HG03039 (cell line): ENCODE measurements around the gene TALDO1.

Experiments
- ATAC-seq: cut with Tn5 transposase; IDR thresholded peaks from one replicate; pipeline ENCODE4 v1.9.1; 2021; ENCODE audit warnings: mild to moderate bottlenecking, moderate library complexity; ENCODE audit not compliant: unreplicated experiment

TALDO1 gene

DNA sequence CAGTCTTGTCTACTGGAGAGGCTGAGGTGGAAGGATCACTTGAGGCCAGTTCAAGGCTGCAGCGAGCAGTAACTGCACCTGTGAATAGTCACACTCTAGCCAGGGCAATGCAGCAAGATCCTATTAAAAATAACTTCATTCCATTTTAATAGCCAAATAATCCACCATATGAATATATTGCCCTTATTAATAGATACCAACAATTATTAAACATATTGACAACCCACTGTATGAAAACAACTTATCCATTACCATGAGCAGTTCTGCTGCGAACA, 19.6 kb downstream of the TALDO1 start:
- ATAC-seq = no peak

DNA sequence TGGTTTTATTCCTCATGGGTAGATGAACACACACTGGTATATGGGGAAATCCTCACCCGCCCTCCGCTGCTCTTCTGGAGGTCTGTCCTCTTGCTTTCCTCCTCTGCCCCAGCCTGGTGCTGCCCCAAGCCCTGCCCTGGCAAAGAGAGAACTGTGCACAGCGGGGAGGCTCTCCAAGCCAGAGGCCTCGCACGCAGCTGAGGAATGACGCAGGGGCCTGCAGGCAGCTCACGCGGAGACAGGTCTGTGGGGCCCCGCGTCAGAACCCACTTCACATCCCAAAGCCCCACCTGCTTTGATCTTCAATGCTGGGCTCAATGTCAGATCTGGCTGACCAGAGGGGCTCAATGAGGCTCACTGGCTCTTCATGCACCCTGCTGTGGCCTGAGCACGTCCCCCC, 20.0 kb downstream of the TALDO1 start:
- ATAC-seq = no peak

DNA sequence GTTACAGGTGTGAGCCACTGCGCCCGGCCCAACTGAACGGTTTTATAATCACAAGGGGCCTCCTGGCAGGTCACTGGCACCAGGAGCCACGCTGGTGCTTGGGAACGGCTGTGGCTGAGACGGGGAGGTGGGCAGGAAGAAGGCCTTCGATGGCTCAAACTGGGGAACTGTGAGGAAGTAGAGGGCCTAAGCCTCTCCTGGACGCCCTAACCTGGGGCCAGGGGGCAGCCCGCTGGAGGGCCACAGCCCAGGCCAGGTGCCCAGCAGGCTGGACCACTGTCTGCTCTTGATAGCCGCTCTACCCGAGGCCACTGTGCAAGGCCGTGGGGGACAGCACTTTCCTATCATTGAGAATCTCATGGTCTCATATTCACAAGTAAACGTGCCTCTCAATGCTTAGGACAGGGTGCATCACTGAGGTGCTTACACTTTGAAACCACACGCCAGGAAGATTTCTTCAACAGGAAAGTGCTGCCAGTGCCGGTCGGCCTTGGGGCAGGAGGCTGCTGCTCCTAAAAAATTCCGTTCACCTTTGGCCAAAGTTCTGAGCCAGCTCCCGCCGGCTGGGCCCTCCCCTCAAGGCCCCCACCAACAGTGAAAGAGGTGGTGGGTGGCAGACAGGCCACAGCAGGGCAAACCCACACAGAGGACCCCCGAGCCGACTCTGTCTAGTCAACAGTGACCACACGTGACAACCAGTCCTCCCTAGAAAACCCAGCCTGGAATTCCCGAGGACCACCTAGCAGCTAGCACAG, 22.8 kb downstream of the TALDO1 start:
- no peak for ATAC-seq

DNA sequence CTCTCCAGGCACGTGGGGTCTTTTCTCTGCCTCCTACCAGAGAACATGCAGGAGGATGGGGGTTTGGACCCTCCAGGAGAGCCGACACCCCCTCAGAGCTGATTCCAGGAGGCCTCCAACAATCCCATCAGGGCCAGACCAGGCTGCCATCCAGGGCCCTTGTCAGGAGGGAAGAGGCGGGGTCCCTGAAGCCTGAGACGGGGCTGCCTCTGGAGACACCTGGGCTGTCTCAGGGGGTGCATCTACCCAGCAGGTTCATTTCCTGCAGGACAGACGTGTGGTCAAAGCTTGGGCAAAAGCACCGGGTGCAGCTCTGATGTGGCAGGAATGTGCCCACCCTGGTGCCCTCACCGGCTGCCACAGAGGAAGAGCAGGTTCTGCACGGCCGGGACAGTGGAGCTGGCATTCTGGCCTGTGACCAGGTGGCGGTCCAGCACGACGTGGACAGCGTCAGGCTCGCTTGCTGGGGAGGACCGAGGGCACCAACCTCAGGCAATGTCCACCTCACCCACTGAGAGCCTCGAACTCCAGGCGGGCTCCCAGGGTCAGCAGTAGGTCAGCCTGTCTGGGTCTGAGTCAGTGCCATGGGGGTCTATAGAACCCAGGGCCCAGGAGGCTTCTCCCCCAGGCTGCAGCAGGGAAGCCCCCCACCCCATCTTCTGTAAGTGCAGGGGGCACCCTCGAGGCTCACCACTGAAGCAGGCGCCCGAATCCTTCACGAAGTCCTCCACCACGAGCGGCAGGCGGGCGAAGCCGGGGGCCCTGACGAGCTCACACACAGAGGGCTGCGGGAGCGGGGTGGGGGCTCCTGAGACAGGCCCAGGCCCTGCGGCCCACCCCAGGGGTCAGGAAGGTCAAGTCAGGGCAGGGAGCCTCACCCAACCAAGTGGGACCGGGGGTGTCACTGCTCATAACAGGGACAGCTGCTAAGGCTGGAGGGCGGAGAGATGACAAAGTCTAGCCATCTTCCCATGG, 23.7 kb downstream of the TALDO1 start:
- ATAC-seq = no peak

DNA sequence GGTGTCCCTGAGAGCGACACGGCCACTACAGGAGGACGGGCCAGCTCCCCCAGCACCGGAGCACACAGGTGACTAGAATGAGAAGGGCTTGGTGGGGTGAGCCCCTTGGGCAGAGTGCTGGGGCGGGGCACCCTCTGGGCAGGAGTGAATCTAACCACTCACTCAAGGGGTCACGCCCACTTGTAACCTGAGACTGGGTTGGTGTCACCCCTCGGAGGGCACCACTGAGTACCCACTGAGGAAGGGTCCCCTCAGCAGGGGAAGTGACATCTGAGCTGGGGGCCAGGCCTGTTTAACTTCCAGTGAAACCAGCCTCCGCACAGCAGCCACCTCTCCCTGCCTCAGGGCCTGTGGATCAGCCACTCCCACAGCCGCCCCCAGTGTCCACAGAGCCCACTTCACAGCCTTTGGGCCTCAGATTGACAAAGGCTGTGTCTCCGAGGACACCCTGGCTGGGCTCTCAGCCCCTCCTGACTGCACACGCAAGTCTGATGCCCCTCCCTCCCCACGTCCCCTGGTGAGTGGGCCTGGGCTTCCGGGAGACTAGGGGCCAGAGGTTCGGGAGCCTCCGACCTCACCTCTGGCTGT, 24.4 kb downstream of the TALDO1 start:
- ATAC-seq = no peak

DNA sequence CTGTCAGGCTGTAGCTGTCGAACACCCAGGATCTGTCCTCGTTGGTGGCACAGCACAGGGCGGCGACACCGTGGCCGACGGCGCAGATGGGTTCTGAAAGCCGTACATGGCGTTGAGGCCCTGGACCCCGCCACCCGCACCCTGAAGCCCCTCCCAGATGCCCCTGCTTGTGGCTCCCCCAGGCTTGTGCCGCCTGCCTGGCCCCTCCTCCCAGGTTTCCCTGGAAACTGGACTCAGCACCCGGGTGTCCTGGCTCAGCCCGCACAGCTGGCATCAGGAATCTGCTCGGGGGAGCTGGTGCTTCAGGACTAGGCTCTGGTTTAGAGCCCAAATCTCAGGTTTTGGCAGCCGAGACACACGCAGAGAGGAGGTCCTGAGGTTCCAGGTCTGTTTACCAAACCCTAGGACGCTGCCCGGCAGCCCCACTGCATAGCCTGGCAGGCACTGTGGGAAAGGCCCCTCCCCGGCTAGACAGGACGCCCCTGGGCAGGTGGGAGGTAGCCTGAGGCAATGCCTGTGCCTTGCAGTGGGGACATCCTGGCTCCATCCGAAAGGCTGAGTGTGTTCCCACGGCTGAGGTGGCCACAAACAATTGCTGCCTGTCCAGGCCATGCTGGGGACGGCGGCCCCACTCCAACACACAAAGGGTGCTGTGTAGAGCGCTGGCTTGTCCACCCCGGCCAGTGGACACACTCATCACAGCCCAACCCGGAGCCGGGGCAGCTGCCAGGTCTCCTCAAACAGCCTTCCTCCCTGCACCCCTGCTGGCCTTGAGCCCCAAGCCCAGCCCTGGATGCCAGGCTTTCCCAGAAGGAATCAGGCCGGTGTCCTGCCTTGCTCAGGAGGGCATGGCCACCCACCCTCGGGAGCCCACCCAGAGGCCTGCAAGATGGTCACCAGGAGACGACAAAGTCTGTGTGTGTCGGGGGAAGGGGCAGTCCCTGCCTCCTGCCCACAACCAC, 25.4 kb downstream of the TALDO1 start:
- no peak for ATAC-seq

DNA sequence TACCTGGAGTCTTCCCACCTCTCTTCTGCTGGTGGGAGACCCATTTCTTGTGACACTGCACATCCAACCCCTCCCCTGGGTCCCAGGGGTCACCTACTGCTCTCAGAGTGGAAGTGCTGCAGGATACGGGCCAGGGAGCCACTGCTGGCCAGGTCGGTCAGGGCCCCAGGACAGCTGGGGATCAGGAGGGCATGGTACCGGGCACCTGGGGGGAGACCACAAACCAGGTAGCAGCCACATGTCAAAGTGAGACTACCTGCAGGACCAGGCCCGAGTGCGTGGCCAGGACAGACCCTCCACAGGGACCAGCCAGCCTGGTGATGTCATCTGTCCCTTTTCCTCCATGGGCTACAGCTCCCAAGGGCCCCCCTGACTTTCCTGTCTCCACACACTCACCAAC, 26.2 kb downstream of the TALDO1 start:
- no peak for ATAC-seq

DNA sequence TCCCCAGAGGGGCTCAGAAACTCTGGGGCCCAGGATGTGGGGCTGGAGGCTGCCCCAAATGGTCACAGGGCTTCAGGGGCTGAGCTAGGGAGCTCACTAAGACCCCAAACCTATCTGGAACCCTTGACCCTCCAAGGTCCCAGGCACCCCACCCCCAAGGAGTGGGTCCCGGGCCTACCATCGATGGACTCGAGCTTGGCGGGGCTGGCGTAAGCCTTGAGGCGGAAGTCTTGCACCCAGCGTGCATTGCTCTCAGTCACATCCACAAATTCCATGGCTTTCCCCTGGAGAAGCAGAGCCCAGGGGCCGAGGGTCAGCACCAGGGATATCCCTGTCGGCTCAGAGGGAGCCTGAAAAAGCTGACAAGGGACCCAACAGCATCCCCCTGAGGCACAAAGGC, 26.6 kb downstream of the TALDO1 start:
- ATAC-seq = no peak

DNA sequence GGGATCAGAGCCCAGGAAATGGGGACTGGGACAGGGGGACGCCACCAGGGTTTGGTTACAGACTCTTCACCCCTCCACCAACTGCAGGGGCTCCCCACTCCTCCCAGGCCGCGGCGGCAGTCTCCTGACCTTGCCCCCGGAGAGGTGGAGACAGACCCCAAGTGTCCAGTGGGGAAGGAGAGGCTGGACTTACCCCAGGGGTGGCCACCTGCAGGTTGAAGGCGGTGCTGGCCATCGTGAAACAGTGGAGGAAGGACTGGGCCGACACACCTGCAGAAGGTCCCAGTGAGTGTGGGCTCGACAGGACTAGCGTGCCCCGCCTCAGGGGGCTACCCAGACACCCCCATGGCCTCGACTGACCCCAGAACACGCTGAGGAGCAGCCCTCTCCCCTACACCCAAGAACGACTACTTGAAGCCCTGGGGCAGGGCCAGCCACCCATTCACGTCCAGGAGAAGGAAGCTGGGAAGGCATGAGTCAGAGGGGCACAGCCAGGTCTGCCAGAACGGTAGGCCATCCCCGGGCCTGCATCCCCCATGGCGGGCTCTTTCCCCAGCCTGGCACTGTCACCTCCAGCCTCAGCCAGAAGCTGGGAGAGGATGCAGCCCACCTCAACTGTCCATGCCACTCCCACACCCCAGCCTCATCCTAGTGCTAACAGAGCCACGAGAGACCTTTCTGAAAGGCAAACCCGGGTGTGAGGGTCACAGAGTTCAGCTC, 27.8 kb downstream of the TALDO1 start:
- no peak for ATAC-seq

DNA sequence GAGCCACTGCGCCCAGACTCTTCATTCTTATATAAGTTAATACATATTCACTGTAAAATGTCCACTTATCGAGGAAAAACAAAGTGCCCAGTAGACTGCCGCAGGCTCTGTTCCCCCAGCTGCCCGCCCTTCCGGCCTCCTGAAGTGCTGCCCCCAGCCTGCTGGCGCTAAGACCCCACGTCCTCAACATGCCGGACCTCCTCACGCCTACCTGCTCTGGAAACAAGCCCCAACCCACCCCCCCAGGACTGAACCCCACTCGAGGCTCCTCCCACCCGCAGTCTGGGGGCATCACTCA, 28.9 kb downstream of the TALDO1 start:
- ATAC-seq = no peak

DNA sequence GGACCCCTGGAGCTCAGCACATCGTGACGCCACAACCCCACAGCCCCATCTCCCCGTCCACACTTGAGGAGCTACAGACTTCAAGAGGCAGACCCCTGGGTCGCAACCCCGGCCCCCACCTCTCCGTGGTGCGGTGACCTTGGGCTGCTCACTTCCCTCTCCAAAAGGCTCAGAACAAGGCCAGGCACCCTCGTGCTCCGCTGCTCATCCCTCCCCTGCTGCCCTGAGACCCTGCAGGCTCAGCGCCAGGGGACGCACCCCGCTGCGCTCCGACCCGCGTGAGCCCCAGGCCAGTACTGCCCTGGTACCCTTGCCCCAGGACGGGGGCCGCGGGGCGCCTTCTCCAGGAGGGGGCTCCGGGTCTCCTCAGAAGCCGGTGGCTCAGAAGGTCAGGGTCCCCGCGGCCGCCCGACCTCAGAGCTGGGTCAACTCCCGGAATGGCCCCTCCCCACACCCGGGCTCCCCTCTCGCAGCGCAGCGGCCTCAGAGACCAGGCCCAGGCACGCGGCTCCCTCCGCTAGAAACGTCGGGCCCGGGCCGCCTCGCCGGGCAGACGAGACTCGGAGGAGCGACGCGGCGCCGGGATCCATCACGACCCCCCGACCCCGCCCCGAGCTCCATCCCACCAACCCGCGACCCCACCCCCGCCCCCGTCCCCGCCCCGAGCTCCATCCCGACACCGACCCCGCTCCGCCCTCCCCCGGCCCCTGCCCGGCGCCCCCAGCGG, 29.5 kb downstream of the TALDO1 start:
- ATAC-seq = peak; percentile 19

DNA sequence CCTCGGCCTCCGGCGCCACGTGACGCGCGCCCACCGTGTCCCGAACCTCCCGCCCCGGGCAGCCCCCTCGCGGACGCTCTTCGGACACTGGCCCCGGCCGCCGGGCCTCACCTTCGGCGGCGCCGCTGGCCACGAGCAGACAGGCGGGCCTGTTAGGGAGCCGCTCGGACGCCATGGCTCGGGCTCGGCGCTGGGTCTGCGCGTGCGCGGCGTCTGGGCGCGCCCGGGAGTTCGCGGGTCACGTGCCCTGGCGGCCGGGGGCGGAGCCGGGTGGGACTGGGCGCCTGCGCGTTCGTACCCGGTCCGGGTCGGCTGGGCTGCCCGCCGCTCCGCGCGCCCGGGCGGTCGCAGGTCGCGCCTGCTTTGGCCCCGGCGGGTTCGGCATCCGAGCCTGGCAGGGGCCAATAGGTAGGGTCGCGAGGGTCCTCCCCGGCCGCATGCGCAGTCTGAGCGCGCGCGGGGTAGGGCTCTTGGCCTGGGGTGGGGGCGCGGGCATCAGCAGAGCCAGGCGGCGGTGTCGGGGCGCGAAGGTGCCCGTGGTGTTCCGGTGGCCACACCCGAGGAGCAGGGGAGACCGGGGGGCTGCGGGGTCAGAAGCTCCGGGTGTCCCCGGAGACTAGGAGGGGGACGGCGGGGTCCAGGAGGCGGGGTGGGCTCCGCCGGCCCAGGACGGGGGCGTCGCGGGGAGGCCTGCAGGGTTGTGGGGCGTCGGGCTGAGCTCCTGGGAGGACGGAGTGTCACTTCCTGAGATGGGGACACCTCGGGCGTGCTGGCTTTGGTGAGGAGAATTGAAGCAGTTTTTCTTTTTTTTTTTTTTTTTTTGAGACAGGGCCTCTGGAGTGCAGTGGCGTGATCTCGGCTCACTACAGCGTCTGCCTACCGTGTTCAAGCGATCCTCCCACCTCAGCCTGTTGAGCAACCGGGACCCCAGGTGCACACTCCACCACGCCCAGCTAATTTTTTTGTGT, 30.3 kb downstream of the TALDO1 start, which contains the start of gene GATD1:
Gene GATD1, minus strand, starts transcription at position 200 of the 968 bp plus-strand sequence. Its CDS starts 25 bp downstream, at position 175.
- ATAC-seq = peak; percentile 60

DNA sequence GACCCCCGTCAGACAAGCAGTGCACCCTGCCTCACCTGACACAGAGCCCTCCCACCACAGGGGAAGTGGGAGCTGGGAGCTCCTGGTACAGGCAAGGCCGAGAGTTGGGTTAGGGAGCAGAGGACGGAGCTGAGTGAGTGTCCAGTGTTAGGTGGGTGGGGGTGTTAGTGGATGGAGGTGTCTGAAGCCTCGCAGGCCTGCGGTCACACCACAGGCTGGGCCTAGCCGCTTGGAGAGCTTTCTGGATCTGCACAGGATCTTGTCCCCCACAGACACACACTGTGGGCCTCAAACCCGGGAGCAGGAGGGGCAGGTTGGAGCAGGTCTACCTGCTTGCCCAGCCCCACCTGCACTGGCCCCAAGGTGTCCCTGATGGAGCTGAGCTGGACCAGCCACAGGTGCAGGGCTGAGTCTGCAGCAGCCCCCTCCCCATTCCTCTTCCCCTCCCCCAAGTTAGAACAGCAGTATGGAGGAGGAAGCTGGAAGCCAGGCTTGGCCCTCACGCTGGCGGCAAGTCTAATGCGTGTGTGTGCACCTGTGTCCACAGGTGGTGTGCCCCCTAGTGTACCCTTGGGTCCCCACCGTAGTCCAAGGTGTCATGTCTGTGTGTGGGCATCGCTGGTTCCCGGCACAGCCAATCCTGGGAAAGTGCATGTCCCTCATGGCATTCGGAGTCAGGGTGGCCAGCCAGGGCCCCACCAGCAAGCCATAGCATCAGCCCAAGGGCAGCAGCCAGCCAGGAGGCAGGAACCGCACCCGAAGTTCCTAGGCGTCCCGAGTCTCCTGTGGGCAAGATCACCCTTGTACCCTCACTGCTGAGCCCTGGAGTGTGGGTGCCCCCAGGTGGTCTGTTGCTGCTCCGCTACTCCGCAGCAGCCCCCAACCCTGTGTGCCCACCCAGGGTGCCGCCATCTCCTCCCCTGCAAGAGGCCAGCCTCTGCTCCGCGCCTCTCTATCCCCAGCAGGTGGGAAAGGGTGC, 32.0 kb downstream of the TALDO1 start:
- ATAC-seq = no peak

DNA sequence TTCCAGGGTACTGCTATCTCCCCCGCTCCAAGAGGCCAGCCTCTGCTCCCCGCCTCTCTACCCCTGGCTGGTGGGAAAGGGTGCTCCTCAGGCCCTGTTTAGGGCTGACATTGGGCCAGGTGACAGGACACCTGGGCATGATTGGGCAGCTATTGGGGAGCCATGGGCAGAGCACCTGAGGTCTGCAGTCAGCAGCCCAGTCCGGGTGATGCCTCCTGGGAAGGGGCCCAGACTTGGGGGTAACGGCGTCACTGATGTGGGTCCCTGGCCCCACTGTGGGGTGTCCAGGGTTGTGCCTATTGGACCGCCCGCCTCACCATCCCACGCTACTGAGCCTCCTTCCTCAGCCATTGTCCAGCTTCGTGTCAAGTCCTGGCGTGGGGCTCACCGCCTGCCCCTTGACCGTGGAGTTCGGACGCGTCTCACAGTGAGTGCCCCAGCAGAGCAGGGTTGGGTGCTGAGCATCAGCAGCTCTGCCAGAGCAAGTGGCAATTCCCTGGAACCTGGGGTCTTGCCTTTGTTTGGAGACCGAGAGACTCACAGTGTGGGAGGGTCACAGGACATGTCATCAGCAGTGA, 32.8 kb downstream of the TALDO1 start:
- no peak for ATAC-seq

DNA sequence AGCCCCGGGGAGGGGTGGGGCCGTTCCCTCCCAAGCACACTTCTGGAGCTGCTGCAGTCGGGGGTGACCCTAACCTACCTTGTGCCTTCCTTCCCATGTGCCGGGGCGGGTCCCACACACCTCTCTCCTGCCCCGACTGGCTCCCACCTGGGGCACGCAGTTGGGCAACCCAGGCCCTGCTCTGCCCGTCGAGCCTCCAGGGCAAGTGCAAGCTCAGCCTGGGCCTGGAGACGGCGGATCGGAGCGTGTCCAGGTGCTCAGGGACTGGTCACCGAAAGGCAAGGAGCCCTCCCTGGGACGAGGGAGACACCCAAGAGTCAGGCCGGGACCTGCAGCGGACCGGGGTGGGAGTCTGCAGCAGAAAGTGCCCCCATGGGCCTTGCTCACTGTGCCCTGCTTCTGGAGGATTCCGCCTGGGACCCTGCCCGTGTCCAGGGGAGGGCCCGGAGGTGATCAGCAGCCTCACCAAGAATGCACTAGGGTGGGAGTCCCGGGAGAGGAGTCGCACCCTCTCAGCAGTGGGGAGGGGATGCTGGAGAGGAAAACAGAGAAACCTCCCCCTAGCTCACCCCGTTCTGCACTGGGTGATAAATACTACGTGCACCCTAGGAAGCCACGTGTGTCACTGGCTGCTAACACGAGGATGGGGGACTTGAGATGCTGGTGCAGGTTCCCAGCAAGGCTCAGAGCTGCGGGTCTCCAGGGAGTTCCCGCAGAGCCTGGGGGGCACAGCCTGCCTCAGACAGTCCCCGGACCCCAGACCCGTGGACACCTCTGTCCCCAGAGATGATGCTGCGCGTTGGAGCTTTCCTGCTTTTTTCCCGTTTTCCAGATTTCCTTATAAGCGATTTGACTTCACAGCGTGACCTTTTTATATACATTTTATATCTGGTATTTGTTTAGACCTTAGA, 35.3 kb downstream of the TALDO1 start:
- no peak for ATAC-seq

DNA sequence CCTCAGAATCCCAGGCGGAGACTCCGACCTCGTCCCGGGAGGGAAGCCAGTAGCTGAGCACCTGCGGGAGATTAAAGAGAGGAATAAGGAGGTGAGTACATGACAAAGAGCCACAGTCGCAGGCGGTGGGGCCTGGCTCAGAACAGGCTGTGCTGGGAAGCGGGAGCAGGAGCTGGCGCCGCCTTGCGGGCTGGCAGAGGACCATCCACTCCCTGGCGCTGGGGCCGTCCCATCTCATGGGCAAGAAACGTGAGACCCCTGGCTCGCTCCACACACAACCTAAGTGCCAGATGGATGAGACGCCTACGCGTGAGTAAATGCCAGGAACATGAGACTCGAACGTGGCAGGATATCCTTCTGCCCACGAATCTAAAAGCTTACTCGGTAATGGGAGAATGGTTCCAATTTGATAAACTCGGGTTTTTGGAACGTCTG, 36.3 kb downstream of the TALDO1 start:
- no peak for ATAC-seq
